Bone marrow (tissue), 2 donors: ENCODE data around the gene ZNF487.

Experiments used
- DNase-seq, 2 donors: peaks; one replicate each; lab custom pipeline; 2025; lab: John Stamatoyannopoulos, UW

Gene ZNF487

DNA sequence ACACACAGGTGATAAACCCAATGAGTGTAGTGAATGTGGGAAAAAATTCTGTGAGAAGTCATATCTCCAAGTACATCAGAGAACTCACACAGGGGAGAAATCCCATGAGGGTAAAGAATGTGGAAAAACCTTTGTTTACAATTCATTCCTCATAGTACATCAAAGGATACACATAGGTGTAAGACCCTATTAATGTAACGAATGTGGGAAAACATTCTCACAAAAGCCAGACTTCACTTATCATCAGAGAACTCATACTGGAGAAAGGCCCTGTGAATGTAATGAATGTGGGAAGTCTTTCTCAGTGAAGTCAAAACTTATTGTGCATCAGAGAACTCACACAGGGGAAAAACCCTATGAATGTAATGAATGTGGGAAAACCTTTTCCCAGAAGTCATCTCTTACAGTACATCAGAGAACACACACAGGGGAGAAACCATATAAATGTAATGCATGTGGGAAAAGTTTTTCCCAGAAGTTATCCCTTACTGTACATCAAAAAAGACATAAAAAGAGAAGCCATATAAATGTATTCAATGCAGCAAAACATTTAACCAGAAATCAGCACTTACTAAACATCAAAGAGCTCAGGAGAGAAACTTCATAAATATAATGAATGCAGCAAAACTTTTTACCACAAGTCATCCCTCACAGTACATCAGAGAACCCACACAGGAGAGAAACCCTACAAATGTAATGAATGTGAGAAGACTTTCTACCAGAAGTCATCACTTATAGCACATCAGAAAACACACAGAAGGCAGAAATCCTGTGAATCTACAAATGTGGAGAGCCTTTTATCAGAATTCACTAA is 87.7 kb downstream of the ZNF487 start:
- no peak for DNase-seq
